ENCODE data around the gene MEGF11.

The MEGF11 gene

GRCh38 chr15:65987100-65987499, 266.4 kb downstream of the MEGF11 start:
- Histone ChIP-seq H3K36me3 (ENCODE audit: control insufficient read depth, insufficient read depth, low read length) (no peaks in the 10 kb centered on the region), H3K4me2 (ENCODE audit: low read length) (no peak overlapping the region), H3K27me3 (ENCODE audit: control insufficient read depth, insufficient read depth, low read length) (no peaks in the 10 kb centered on the region), H3K4me3 (ENCODE audit: low read depth, low read length) (no peak overlapping the region), H3K27ac (no peak overlapping the region), H3K9ac (no peak overlapping the region), H3K9me3 (ENCODE audit: control insufficient read depth, low read length) (no peaks in the 10 kb centered on the region), H3K4me1 (no peaks in the 10 kb centered on the region), H2AFZ (no peak overlapping the region), H3K79me2 (no peaks in the 10 kb centered on the region)
- no peak for TF ChIP-seq CTCF (IDR thresholded peaks at IDR 0.05)

- Histone ChIP-seq H3K4me3 (ENCODE audit: low read depth, low read length) (no peak overlapping the region), H3K4me2 (ENCODE audit: low read length) (no peak overlapping the region), H3K79me2 (no peaks in the 10 kb centered on the region), H3K9me3 (ENCODE audit: control insufficient read depth, low read length) (no peaks in the 10 kb centered on the region), H2AFZ (no peak overlapping the region), H3K9ac (no peak overlapping the region), H3K4me1 (no peaks in the 10 kb centered on the region), H3K27ac (no peak overlapping the region), H3K36me3 (ENCODE audit: control insufficient read depth, insufficient read depth, low read length) (no peaks in the 10 kb centered on the region), H3K27me3 (ENCODE audit: control insufficient read depth, insufficient read depth, low read length) (no peaks in the 10 kb centered on the region)
- TF ChIP-seq CTCF (IDR thresholded peaks at IDR 0.05), result no peak
Observed at GRCh38 chr15:65986416-65986815, 267.1 kb downstream of the MEGF11 start.

- H3K9me3 ChIP-seq (ENCODE audit: control insufficient read depth, low read length), result no peaks in the 10 kb centered on the region
- H3K36me3 ChIP-seq (ENCODE audit: control insufficient read depth, insufficient read depth, low read length), result no peaks in the 10 kb centered on the region
- H3K27me3 ChIP-seq (ENCODE audit: control insufficient read depth, insufficient read depth, low read length), result no peaks in the 10 kb centered on the region
- H2AFZ ChIP-seq, result no peak overlapping the region
- H3K27ac ChIP-seq, result no peak overlapping the region
- no peak overlapping the region for H3K4me3 ChIP-seq (ENCODE audit: low read depth, low read length)
- H3K79me2 ChIP-seq, result no peaks in the 10 kb centered on the region
- H3K4me2 ChIP-seq (ENCODE audit: low read length), result no peak overlapping the region
- no peak for TF ChIP-seq CTCF (IDR thresholded peaks at IDR 0.05)
- H3K4me1 ChIP-seq, result no peaks in the 10 kb centered on the region
- no peak overlapping the region for H3K9ac ChIP-seq
Observed at GRCh38 chr15:65985387-65985786, 268.2 kb downstream of the MEGF11 start.

- no peak for TF ChIP-seq CTCF (IDR thresholded peaks at IDR 0.05)
Observed at GRCh38 chr15:65982627-65983322, 270.8 kb downstream of the MEGF11 start.

More at GRCh38 chr15:65982627-65983322, 270.8 kb downstream of the MEGF11 start:
- no peaks in the 10 kb centered on the region for H3K79me2 ChIP-seq
- H3K9me3 ChIP-seq (ENCODE audit: control insufficient read depth, low read length), result no peaks in the 10 kb centered on the region
- no peak overlapping the region for H3K9ac ChIP-seq
- no peak overlapping the region for H2AFZ ChIP-seq
- H3K4me2 ChIP-seq (ENCODE audit: low read length), result no peak overlapping the region
- H3K27ac ChIP-seq, result no peak overlapping the region
- H3K4me1 ChIP-seq, result no peaks in the 10 kb centered on the region
- H3K36me3 ChIP-seq (ENCODE audit: control insufficient read depth, insufficient read depth, low read length), result no peaks in the 10 kb centered on the region
- H3K27me3 ChIP-seq (ENCODE audit: control insufficient read depth, insufficient read depth, low read length), result no peaks in the 10 kb centered on the region
- no peak overlapping the region for H3K4me3 ChIP-seq (ENCODE audit: low read depth, low read length)

Data from parathyroid adenoma (tissue), 2 donors.